GM12878 (cell line): ENCODE results near the gene FOXJ3.

Experiments used
- DPF2 ChIP-seq: fragments of 450-650 bp; IDR thresholded peaks from 2 replicates; pipeline ENCODE4 v1.6.1; 2017; ENCODE audit warnings: mild to moderate bottlenecking
- MAX ChIP-seq: IDR thresholded peaks from 2 replicates; pipeline ENCODE4 v1.6.1; 2012; ENCODE audit warnings: low read depth, low read length, improper control_type of control experiment
- NFYB ChIP-seq: IDR thresholded peaks from 2 replicates; pipeline ENCODE4 v1.6.1; 2011; ENCODE audit warnings: low read depth, mild to moderate bottlenecking, low read length, improper control_type of control experiment, moderate library complexity; ENCODE audit not compliant: insufficient read depth
- NR2C2 ChIP-seq: IDR thresholded peaks from 2 replicates; pipeline ENCODE4 v1.6.1; 2011; ENCODE audit warnings: borderline replicate concordance, low read depth; ENCODE audit not compliant: control insufficient read depth, insufficient read length
- POLR2A ChIP-seq: IDR thresholded peaks from 2 replicates; pipeline ENCODE4 v1.6.1; 2011; ENCODE audit warnings: low read depth, mild to moderate bottlenecking, low read length
- POLR2AphosphoS5 ChIP-seq: IDR thresholded peaks from 2 replicates; pipeline ENCODE4 v1.6.1; 2011; ENCODE audit warnings: mild to moderate bottlenecking, low read length, inconsistent platforms
- RAD51 ChIP-seq: fragments of 450-650 bp; IDR thresholded peaks from 2 replicates; pipeline ENCODE4 v1.6.1; 2016; ENCODE audit warnings: moderate library complexity, mild to moderate bottlenecking, inconsistent platforms
- SIN3A ChIP-seq: IDR thresholded peaks from 2 replicates; pipeline ENCODE4 v1.6.1; 2012; ENCODE audit warnings: low read depth, low read length, improper control_type of control experiment
- TF ChIP-seq, protein P1 (sequence below), 3 experiments: IDR thresholded peaks in 2 of 3; conservative IDR thresholded peaks in 1 of 3; 2 replicates each; pipeline ENCODE4 v1.5.1; 2011; ENCODE audit warnings: low read depth in 3 of 3, low read length in 3 of 3, mild to moderate bottlenecking in 3 of 3, control low read depth in 2 of 3, moderate library complexity in 2 of 3, inconsistent platforms in 1 of 3, mixed read lengths in 1 of 3; ENCODE audit not compliant: control insufficient read depth in 2 of 3, insufficient read depth in 1 of 3; ENCODE audit errors: extremely low read depth in 1 of 3
- TF ChIP-seq, protein P2 (sequence below): IDR thresholded peaks from 2 replicates; pipeline ENCODE4 v1.6.1; 2012; ENCODE audit warnings: mild to moderate bottlenecking, low read depth, low read length

DNA sequence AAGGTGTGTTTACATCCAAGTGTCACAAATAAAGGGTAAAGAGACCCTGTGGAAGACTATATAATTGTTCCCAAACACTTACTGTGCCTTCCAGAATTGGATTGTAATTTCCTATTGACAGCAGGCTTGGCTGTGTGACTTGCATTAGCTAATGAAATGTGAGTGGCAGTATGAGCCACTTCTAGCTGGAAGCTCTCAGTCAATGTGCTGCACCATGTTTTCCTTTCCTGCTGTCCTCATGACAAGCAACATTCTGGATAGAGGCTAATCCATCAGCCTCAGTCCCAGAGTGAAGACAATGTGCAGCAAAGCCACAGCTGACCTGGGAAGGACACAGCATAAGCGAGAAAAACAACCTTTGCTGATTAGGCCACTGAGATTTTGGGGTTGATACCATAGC is 5.9 kb upstream of the FOXJ3 start:
- TF ChIP-seq, protein P1, sequence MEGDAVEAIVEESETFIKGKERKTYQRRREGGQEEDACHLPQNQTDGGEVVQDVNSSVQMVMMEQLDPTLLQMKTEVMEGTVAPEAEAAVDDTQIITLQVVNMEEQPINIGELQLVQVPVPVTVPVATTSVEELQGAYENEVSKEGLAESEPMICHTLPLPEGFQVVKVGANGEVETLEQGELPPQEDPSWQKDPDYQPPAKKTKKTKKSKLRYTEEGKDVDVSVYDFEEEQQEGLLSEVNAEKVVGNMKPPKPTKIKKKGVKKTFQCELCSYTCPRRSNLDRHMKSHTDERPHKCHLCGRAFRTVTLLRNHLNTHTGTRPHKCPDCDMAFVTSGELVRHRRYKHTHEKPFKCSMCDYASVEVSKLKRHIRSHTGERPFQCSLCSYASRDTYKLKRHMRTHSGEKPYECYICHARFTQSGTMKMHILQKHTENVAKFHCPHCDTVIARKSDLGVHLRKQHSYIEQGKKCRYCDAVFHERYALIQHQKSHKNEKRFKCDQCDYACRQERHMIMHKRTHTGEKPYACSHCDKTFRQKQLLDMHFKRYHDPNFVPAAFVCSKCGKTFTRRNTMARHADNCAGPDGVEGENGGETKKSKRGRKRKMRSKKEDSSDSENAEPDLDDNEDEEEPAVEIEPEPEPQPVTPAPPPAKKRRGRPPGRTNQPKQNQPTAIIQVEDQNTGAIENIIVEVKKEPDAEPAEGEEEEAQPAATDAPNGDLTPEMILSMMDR (IDR thresholded peaks at IDR 0.05 in 2 of 3, conservative IDR thresholded peaks at IDR 0.05 in 1 of 3; ENCODE audit: control insufficient read depth in 2 of 3, extremely low read depth in 1 of 3, insufficient read depth in 1 of 3, low read depth in 3 of 3, low read length in 3 of 3): no peak
- TF ChIP-seq, protein P2, sequence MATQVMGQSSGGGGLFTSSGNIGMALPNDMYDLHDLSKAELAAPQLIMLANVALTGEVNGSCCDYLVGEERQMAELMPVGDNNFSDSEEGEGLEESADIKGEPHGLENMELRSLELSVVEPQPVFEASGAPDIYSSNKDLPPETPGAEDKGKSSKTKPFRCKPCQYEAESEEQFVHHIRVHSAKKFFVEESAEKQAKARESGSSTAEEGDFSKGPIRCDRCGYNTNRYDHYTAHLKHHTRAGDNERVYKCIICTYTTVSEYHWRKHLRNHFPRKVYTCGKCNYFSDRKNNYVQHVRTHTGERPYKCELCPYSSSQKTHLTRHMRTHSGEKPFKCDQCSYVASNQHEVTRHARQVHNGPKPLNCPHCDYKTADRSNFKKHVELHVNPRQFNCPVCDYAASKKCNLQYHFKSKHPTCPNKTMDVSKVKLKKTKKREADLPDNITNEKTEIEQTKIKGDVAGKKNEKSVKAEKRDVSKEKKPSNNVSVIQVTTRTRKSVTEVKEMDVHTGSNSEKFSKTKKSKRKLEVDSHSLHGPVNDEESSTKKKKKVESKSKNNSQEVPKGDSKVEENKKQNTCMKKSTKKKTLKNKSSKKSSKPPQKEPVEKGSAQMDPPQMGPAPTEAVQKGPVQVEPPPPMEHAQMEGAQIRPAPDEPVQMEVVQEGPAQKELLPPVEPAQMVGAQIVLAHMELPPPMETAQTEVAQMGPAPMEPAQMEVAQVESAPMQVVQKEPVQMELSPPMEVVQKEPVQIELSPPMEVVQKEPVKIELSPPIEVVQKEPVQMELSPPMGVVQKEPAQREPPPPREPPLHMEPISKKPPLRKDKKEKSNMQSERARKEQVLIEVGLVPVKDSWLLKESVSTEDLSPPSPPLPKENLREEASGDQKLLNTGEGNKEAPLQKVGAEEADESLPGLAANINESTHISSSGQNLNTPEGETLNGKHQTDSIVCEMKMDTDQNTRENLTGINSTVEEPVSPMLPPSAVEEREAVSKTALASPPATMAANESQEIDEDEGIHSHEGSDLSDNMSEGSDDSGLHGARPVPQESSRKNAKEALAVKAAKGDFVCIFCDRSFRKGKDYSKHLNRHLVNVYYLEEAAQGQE: no peak
- TF ChIP-seq DPF2 (no peak), MAX (no peak), NR2C2 (no peak), RAD51 (no peak), POLR2A (no peak), POLR2AphosphoS5 (no peak), SIN3A (no peak), NFYB (no peak)
